K562 (cell line): ENCODE data around the gene ZNF8. TPM values are rescaled to one million over a fixed set of nuclear protein-coding genes. Genes with fewer than 3 reads are reported as not detected.

Experiments used
- CCAR2 ChIP-seq: fragments of 200-400 bp; formaldehyde crosslinking; IDR thresholded peaks from 2 replicates; pipeline ENCODE4 v1.6.1; 2017; ENCODE audit warnings: mild to moderate bottlenecking, low read depth, low read length
- JUND ChIP-seq, 2 experiments: IDR thresholded peaks; 2 replicates in 1 of 2; 3 replicates in 1 of 2; pipeline ENCODE4 v1.6.1; 2011; ENCODE audit warnings: borderline replicate concordance in 2 of 2, low read depth in 2 of 2, low read length in 2 of 2, improper control_type of control experiment in 1 of 2, missing biosample characterization in 1 of 2, missing genetic modification characterization in 1 of 2, missing genetic modification reagents in 1 of 2
- MYC ChIP-seq, 2 experiments: fragments of 250-450 bp in 1 of 2; sonication (Bioruptor Pico) in 1 of 2; IDR thresholded peaks; 2 replicates each; pipeline versions ENCODE4 v1.5.1 to v1.6.1; 2012 to 2021; ENCODE audit warnings: low read depth in 2 of 2, borderline replicate concordance in 1 of 2, improper control_type of control experiment in 1 of 2, low read length in 1 of 2, mild to moderate bottlenecking in 1 of 2, moderate library complexity in 1 of 2
- SAFB ChIP-seq: fragments of 200-400 bp; formaldehyde crosslinking; IDR thresholded peaks from 2 replicates; pipeline ENCODE4 v1.6.1; 2017; ENCODE audit warnings: low read depth, low read length, borderline replicate concordance
- SOX6 ChIP-seq: fragments of 450-650 bp; IDR thresholded peaks from 2 replicates; pipeline ENCODE4 v1.6.1; 2014; ENCODE audit warnings: mild to moderate bottlenecking
- ZNF274 ChIP-seq: IDR thresholded peaks from 2 replicates; pipeline ENCODE4 v1.6.1; 2011; ENCODE audit warnings: low read depth, mild to moderate bottlenecking, low read length, moderate library complexity, borderline replicate concordance
- ZNF3 ChIP-seq: fragments of 250-450 bp; sonication (Bioruptor Pico); IDR thresholded peaks from 2 replicates; pipeline ENCODE4 v1.5.0; 2021; ENCODE audit warnings: mild to moderate bottlenecking, moderate library complexity
- polyA plus RNA-seq, 8 experiments: library from polyadenylated mRNA; depleted of rRNA in 4 of 8; stranded (reverse) in 5 of 8; unstranded in 3 of 8; fragments of >200 nt; fragmentation: Nextera tagmentation in 2 of 8; fragmentation: Illumina TruSeq in 1 of 8; extraction: Ambion mirVana in 2 of 8; extraction: Trizol in 1 of 8; gene quantifications; 2 replicates each; pipeline versions ENCODE4 v1.2.1 to v1.2.3, GENCODE V29; 2011 to 2014; ENCODE audit warnings: inconsistent platforms in 1 of 8, missing spikeins in 1 of 8
- total RNA-seq, 7 experiments: library from RNA; depleted of rRNA in 6 of 7; stranded (reverse); fragments of >200 nt in 6 of 7; fragmentation: Illumina TruSeq in 2 of 7; extraction: Trizol in 2 of 7; gene quantifications; 2 replicates each; pipeline versions ENCODE4 v1.2.1 to v1.2.3, GENCODE V29; 2011 to 2021; ENCODE audit warnings: low replicate concordance in 1 of 7
- TF ChIP-seq, protein P1 (sequence below): fragments of 450-650 bp; IDR thresholded peaks from 2 replicates; pipeline ENCODE4 v1.6.1; 2016; ENCODE audit warnings: borderline replicate concordance
- TF ChIP-seq, protein P2 (sequence below), 3 experiments: fragments of 200-800 bp in 1 of 3; fragments of 250-450 bp in 1 of 3; fragments of 450-650 bp in 1 of 3; sonication (Bioruptor Pico) in 1 of 3; sonication (Bioruptor generic) in 1 of 3; formaldehyde crosslinking in 1 of 3; IDR thresholded peaks; 2 replicates each; pipeline versions ENCODE4 v1.6.1 to v1.8.0; 2016 to 2022; ENCODE audit warnings: mild to moderate bottlenecking in 2 of 3, missing genetic modification characterization in 2 of 3, missing compliant biosample characterization in 1 of 3, moderate library complexity in 1 of 3

ZNF8 gene
- total and polyA plus RNA-seq, 9 of the 15 experiments (the other 6 are each of a cell fraction or from before 2014, with no cell fraction given) = 0.71 to 7.7 (median 4.7) TPM

DNA sequence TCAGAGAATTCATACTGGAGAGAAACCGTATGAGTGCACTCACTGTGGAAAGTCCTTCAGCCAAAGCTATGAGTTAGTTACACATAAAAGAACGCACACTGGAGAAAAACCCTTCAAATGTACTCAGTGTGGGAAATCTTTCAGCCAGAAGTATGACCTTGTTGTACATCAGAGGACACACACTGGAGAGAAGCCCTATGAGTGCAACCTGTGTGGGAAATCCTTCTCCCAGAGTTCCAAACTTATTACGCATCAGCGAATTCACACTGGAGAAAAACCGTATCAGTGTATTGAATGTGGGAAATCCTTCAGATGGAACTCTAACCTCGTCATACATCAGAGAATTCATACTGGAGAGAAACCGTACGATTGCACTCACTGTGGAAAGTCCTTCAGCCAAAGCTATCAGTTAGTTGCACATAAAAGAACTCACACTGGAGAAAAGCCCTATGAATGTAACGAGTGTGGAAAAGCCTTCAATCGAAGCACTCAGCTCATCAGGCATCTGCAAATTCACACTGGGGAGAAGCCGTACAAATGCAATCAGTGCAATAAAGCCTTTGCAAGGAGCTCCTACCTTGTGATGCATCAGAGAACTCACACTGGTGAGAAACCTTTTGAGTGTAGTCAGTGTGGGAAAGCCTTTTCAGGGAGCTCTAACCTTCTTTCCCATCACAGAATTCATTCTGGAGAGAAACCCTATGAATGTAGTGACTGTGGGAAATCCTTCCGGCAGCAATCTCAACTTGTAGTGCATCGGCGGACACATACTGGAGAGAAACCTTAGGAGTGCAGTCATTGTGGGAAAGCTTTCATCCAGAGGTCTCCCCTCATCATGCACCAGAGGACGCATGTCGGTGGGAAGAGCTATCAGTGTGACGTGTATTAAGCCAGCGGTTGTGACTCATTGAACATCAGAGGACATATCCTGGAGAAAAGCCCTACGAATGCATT, 16.5 kb upstream of the ZNF8 start (continued):
- TF ChIP-seq, protein P1, sequence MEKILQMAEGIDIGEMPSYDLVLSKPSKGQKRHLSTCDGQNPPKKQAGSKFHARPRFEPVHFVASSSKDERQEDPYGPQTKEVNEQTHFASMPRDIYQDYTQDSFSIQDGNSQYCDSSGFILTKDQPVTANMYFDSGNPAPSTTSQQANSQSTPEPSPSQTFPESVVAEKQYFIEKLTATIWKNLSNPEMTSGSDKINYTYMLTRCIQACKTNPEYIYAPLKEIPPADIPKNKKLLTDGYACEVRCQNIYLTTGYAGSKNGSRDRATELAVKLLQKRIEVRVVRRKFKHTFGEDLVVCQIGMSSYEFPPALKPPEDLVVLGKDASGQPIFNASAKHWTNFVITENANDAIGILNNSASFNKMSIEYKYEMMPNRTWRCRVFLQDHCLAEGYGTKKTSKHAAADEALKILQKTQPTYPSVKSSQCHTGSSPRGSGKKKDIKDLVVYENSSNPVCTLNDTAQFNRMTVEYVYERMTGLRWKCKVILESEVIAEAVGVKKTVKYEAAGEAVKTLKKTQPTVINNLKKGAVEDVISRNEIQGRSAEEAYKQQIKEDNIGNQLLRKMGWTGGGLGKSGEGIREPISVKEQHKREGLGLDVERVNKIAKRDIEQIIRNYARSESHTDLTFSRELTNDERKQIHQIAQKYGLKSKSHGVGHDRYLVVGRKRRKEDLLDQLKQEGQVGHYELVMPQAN = no peak
- no peak for TF ChIP-seq SAFB
- no peak for TF ChIP-seq MYC (IDR thresholded peaks at IDR 0.05; ENCODE audit: low read depth, low read length)
- no peak for TF ChIP-seq MYC (CRISPR knock-in tag; IDR thresholded peaks at IDR 0.05; ENCODE audit: borderline replicate concordance, low read depth)
- TF ChIP-seq ZNF274 = peak; percentile 99
- no peak for TF ChIP-seq ZNF3 (CRISPR knock-in tag)
- TF ChIP-seq SOX6 = peak; percentile 17; the same call in 1 of the 2 replicates
- TF ChIP-seq, protein P2, sequence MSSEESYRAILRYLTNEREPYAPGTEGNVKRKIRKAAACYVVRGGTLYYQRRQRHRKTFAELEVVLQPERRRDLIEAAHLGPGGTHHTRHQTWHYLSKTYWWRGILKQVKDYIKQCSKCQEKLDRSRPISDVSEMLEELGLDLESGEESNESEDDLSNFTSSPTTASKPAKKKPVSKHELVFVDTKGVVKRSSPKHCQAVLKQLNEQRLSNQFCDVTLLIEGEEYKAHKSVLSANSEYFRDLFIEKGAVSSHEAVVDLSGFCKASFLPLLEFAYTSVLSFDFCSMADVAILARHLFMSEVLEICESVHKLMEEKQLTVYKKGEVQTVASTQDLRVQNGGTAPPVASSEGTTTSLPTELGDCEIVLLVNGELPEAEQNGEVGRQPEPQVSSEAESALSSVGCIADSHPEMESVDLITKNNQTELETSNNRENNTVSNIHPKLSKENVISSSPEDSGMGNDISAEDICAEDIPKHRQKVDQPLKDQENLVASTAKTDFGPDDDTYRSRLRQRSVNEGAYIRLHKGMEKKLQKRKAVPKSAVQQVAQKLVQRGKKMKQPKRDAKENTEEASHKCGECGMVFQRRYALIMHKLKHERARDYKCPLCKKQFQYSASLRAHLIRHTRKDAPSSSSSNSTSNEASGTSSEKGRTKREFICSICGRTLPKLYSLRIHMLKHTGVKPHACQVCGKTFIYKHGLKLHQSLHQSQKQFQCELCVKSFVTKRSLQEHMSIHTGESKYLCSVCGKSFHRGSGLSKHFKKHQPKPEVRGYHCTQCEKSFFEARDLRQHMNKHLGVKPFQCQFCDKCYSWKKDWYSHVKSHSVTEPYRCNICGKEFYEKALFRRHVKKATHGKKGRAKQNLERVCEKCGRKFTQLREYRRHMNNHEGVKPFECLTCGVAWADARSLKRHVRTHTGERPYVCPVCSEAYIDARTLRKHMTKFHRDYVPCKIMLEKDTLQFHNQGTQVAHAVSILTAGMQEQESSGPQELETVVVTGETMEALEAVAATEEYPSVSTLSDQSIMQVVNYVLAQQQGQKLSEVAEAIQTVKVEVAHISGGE (CRISPR knock-in tag; IDR thresholded peaks at IDR 0.05) = no peak
- no peak for TF ChIP-seq JUND (IDR thresholded peaks at IDR 0.05; ENCODE audit: borderline replicate concordance, low read depth, low read length)
- TF ChIP-seq JUND (tag; IDR thresholded peaks at IDR 0.05; ENCODE audit: borderline replicate concordance, low read depth, low read length) = no peak
- TF ChIP-seq CCAR2 = no peak
